NCI-H460 (cell line): ENCODE results near the gene LHX2. TPM values are rescaled to one million over a fixed set of nuclear protein-coding genes. Genes with fewer than 3 reads are reported as not detected.

ENCODE experiments used
- DNase-seq: peaks from one replicate; pipeline ENCODE4 v3.0.0-alpha.2; 2016; ENCODE audit warnings: low read depth; ENCODE audit errors: extremely low read depth
- total RNA-seq: library from RNA; depleted of rRNA; stranded (reverse); fragments of >200 nt; shearing (Covaris generic); gene quantifications from 2 replicates; pipeline ENCODE4 v1.2.3, GENCODE V29; 2014

The LHX2 gene
- total RNA-seq, 1 experiment from 2014 or later = 4.6 TPM

DNA sequence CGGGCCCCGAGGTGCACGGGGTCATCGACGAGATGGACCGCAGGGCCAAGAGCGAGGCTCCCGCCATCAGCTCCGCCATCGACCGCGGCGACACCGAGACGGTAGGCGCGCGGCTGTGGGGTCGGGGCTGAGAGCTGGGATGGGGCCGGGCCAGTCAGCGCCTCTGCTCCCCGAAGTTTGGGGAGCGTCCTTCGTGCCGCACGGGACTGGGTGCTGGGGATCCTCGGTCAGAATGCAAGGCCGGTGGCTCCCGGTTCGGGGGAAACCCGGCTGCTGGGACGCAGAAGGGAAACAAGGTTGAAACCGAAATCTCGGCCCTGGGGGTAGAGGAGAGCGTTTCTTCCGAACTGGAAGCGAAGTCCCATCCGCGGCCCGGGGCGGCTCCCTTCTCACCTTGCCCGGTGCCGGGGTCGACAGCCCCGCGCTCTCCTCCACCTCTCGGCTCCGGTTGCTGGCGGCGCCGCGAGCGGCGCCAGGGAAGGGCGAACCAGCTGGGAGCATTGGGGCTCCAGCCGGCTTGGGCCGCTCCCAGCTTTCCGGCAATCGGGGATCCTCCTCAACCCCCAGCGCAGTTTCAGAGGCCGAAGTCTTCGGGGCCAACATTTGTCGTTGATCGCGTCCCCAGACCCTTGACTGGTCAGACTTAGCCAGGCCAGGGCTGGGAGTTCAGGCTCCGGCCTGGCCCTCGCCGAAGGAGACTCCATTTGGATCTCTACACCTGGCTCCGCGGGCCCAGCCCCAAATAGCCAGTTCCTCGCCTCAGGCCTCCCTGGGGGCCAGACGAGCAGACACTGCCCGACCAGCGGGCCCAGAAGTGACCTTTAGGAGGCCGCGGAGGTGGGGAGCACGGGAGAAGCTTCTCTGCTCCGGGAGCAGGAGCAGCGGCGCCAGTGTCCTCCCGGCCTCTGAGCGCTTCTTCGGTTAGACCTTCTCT lies 1.1 kb downstream of the LHX2 start:
- DNase-seq = no peak

DNA sequence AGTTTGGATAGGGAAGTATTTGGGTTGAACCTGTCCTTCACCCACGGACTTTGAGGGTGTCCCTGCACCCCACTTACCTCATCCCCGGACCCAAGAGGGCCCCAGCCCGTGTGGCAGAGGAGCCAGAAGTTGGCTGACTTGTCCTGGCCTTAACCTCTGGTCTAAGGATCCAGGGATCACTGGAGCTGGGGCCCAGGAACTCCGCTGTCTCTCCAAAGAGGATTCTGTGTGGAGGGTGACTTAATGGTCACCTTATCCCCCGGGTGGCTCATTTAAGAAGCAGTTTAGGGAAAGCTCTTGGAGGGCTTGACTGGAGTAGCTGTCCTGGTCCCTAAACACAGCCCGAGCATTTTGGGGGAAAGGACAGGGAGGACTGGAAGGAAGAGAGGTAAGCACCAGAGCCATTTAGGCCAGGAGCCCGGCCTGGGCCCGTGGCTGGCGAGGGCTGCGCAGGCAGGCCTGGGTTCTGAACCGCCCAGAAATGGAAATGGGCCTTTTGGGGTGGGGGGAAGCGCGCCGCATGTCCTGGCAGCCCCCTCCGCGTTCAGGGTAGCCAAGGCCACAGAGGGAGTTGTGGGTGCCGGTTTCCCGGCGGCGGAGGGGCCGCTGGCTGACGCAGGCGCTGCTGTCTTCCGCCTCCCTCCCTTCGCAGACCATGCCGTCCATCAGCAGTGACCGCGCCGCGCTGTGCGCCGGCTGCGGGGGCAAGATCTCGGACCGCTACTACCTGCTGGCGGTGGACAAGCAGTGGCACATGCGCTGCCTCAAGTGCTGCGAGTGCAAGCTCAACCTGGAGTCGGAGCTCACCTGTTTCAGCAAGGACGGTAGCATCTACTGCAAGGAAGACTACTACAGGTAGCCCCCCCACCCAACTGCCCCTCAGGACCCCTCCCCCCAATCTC lies 2.0 kb downstream of the LHX2 start:
- no peak for DNase-seq

DNA sequence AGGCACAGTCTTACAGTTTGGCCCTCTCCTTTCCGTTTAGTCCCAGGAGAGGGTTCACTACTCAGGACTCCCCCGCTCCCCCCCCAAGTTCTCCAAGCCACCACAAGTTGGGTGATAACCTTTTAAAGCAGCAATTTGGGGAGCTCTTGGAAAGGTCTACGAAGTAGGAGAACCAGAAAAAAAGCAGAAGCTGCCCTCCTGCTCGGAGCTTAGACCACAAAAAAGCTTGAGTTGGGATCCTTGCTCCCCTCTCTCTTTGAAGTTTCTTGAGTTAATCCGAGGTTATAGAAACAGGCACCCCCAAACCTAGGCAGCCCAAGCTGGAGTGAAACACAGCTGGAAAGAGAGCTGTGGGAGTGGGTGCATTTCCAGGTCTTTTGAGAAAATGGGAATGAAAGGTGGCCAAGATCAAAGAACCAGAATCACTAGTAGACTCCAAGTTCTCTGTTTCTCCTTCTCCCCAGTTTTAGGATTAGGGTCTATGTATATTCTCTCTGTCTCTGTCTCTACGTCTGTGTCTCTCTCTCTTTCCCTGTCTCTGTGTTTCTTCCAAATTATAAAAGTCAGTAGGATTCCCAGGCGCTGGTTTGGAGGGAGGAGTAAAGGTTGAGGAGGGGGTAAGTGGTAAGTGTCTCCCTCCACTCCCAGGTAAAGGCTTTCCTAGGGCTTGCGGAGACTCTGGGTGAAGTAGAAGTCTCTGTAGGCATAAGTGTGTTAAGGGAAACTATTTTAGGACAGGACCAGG lies 2.8 kb downstream of the LHX2 start:
- DNase-seq = no peak

DNA sequence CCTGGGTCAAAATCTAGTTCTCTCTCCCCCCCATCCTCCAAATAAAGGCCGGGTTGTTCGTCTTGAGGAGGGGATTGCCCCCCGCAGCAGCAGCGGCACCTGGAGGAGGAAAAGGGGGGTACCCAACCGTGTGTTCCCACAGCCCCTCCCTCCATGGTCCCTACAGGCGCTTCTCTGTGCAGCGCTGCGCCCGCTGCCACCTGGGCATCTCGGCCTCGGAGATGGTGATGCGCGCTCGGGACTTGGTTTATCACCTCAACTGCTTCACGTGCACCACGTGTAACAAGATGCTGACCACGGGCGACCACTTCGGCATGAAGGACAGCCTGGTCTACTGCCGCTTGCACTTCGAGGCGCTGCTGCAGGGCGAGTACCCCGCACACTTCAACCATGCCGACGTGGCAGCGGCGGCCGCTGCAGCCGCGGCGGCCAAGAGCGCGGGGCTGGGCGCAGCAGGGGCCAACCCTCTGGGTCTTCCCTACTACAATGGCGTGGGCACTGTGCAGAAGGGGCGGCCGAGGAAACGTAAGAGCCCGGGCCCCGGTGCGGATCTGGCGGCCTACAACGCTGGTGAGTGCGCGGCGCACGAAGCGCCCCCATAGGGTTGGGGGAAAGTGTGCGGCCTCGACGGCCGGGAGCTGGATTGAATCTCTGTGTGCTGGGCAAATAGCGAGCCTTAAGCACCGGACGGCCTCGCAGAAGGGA lies 3.5 kb downstream of the LHX2 start:
- DNase-seq = no peak

DNA sequence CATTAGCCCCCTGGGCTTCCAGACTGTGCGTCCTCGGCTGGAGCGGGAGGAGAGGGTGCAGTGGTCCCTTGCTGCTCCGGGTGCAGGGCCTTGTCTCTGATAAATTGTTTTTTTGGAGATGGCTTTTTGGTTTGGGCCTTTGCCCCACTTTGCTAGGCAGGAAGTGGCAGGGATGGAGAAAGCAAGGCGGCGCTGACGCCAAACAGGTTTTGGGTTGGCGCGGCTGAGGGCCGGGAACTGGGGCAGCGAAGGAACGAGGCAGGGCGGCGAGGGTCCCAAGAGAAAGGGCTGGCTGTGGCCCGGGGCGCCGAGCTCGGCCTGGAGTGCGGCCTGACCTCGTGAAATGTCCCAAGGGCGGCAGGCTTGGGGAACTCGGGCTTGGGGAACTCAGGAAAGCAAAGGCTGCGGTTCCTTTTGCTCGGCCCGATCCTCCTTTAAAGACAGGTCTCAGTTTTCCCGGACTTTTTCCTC lies 4.1 kb downstream of the LHX2 start:
- no peak for DNase-seq

DNA sequence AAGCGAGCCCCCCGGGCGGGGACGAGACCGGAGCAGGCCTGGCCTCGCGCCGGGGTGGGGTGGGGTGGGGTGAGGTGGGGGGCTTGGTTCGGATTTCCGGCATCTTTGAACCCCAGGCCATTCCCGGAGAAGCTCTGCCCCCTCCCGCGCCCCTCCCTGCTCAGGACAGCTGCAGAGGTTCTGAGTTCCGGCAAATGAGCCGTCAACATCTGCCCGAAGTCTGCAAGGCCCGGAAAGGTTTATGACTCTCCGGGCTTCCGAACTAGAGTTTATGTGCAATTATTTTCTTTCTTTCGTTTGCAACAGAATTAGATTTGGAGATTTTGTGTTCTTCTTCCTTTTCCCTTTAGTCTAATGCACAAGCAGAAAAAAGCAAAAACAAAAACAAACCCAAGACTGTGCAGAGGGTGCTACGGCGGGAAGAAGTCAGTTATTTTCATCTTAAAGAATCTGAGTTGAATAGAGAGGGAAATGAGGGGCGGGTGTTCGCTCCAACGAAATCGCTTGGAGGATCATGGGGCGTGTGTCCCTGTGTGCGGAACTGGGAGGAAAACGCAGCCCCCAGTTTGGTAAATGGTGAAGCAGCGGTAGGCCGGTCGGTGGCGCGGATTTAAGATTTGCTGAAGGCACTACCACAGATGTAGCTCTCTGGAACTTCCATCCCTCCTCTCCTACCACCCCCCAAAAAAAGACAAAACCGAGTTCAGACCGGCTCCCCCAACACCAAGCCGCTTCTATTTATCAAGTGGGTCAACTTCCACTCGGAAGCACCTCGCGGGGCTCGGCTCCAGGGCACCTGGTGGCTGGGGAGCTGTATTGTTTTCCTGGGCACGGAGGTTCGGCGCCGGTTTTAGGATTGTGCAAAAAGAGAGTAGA lies 4.8 kb downstream of the LHX2 start:
- DNase-seq = no peak

DNA sequence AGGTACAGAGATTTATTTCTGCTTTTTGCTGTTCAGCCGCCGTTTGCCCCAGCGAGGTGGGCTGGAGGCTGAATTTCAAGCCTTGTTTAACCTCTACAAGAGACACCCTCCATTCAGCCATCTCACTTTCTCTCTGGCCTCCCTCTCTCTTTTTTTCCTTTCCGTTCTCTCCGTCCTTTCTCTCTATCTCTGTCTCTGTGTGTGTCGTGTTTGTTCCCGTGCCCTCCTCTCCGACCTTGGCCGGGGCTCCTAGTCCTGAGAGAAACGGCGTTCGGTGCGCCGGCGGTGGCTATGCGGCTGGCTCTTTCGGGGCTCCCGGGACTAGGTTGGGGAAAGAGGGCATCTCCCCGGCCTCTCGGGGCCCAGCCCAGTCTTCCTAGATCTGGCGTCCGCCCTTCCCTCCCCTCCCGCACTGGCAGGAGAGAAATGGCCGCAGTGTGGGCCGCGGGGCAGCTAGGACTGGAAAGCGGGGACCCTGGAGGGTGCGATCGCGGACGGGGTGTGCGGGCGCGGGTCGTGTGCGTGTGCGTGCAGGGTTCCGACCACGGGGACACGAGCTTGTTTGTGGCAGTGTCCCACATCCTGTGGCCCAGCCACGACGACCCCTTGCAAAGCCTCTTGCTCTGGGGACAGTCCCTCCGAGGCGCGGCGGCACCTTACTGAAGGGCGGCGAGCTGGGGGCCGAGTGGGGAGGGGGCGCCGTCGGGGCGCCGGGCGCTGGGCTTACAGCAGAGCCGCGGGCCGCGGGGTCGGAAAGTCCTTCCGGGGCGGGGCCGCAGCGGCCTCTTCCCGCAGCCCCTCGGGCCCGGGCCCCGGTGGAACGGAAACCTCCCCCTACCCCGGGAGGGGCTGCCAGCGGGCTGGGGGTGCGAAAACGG lies 5.7 kb downstream of the LHX2 start:
- DNase-seq = no peak

DNA sequence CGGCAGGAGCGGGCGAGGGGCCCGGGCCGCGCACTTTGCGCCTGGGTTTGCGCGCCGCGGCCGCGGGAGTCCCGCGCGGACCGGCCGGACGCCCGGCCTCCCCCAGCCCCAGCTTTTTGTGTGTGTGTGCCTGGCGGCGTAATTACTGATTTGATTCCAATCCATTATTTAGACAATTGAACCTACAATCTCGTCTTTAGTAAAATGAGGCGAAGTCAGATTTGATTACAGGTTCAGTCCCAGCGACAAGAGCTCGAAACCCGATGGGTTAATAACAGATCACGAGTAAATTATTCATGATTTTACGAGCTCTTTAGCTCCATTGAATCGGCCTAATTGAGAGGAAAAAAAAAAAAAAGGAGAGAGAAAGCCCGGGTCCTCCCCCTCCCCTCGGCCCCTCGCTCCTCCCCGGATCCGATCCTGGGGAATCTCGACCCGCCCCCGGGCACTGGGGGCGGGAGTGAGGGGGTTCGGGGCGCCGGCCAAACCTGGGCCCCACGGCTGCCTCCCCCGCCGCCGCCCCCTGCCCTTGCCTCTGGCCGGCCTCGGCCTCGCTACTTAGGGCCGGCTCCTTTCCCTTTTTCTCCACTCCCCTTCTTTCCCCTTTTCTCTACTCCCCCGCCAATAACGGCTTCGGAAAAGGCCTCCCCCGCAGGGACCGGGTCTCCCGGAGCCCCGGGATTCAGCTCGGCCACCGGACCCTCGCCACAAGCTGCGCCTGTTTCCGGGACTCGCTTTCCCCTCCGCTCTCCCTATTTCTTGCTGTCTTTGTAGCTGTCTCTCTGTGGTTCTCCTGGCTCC lies 6.6 kb downstream of the LHX2 start:
- no peak for DNase-seq

DNA sequence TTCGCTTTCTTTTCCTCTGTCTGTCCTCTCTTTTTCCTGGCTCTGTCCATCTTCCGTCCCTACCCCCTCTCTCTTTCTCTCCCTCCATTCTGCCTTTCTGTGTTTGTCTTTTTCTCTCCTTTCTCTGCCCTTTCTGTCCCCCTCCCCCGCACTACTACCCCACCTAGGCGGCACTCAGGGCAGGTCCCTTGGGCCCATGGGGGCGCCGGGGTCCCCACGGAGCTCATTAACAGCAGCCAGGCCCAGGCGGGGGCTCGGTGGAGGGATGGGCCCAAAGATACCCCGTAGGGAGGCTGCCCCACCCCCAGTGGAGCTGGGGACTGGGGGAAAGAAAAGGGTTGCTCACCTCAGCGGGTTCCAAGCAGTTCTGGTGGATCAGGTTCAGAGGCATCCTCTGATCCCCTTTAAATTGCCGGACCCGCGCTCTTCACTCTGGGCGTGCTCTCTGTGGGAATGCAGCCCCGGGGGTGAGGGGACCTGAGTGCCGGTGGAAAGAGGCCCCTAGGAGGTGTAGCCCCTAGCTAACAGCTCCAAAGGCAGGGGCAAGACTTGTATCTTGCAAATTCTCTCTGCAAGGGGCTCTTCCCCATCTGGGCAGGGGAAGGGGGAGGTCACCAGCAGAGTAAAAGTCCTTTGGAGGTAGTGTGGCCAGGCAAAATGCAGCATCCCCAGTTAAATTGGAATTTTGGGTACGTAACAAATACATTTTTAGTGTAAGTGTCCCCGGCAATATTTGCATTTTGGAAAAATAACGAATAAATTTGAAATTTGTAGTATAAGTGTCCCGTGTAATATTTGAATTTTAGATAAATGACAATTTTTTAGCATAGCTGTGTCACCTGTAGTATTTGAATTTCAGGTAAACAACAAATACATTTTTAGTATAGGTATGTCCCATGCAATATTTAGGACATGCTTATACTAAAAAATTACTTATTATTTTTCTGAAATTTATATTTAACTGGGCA lies 7.4 kb downstream of the LHX2 start:
- DNase-seq = no peak

DNA sequence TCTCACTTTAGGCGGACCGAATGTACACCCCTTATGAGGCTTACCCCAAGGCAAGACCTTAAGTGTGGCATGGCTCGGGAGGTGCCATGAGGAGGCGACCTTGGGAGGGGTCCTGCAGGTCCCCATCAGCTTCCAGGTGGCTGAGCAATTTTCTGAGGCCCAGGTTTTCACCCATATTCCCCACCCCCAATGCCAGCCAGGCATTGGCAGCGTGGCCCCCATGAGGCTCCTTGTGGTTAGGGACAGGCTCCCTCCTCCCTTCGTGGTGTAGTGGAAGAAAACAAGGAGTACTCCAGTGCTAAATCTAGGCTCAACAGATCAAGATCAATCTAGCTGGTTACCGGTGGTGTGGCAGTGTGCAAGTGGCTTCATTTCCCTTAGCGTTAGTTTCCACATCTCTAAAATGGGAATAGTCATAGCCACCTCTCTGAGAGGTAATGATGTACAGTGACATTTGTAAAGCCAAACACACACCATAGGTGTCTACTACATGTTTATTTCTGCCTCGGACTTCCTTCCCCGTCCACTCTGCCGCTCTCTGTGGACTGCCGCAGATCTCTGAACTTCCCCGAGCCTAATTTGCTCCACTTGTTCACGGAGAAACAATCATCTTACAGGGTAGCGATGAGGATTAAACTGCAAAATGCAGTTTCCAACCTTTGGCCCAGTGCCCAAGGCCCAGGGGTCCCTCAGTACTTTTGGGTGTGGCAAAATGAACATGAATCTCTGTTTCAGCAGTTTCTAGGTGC lies 8.4 kb downstream of the LHX2 start:
- no peak for DNase-seq

DNA sequence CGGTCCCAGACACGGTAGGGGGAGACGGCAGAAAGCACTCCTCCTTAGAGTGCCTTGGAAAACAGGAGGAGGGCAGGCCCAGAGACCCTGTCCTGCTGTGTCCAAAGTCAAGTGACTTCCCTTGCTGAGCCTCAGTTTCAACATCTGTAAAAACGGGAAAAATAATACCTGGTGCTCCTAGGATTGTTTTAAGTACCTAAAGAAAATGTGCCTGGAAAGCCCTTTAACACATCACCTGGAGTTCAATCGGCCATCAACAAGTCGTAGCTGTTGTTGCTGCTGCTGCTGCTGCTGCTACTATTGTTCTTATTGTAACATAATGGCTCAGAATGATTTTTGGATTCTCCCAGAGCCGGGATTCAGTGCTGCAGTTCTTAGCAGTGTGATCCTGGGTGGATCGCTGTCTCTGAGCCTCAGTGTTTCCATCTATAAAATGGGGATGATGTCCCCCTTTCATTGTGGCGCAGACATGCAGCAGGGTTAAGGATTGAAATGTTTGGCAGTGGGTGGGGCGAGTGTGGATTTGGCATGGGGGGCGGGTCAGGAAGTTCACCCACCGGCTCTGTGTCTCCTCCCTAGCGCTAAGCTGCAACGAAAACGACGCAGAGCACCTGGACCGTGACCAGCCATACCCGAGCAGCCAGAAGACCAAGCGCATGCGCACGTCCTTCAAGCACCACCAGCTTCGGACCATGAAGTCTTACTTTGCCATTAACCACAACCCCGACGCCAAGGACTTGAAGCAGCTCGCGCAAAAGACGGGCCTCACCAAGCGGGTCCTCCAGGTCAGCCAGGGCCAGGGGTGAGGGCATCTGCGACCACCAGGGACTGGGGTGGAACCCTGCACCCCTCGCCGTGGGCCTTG lies 9.2 kb downstream of the LHX2 start:
- no peak for DNase-seq

DNA sequence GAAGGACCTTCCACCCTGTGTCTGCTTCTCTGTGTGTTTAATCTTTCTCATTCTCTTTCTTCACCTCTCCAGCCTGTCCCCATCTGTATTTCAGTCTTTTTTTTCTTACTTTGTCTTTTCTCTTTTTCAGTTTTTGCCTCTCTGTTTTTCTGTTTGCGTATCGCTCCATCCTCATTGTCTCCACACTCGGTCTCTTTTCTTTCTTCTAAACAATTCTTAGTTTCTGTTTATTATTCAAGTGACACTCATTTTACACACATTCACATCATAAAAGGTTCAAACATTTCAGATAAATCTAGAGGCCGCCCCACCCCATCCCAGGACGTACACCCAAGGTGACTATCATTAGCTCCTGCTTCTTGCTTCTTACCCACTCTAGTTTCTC lies 9.8 kb downstream of the LHX2 start:
- DNase-seq = no peak

DNA sequence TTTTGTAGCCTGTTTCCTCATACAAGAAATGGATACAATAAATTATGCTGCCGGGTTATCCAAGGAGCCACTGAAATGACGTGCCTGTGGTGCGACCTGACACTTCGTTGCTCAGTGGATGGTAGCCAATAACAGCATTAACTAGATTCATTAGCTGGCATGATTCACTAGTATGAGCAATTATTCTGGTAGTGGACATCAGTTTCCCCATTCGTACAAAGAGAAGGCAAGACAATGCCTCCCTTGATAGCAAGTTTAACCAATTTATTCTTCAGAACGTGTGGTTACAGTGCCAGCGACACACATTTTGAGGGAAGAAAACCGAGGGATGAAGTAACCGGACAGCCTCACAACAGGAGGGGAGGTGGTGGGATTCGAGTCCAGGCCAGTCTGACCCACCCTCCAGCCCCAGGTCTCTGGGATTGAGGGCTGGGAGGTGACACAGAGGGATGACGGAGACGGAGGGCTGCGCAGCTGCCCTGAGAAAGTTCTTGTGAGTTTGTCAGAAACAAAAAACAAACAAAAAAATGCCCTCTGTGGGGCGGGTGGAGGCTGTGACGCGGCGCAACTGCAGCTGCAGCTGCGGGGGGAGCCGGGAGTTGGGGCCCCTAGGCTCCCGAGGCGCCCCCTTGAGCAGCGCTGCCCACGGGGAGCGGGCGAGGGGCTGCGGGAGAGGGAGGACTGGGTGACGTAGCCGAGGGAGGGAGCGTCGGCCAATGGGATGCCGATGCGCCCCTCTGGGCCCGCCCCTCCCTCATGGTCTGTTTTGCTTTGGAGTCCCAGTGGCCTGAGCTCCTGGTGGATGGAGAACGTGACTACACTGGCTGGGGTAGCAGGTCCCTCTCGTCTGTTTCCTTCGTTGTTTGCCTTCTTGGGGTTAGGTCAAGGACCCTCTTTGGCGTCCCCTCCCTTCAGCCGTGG lies 10.9 kb downstream of the LHX2 start:
- DNase-seq = no peak
